ENCODE measurements around the gene C10orf90.

DNA sequence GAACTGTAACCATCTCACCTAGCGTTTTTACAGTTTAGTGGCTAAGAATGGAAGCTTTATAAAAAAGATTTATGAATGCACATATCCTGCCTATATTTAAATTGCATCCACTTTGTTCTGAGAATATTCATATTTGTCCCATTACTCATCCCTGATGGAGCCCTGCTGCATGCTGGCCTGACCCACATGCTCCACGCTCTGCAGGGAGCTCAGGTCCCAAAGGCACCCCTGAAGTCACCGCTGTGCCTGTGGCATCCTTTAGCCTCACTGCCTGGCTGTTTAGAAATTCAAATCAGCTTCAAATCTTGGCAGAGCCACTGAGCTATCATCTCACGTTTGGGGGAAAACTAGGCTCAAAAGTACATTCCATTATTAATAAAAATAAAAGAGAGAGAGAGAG is 24.4 kb downstream of the C10orf90 start:
- TF ChIP-seq POLR2AphosphoS5 (IDR thresholded peaks at IDR 0.05), result no peak
- TF ChIP-seq, protein P1, sequence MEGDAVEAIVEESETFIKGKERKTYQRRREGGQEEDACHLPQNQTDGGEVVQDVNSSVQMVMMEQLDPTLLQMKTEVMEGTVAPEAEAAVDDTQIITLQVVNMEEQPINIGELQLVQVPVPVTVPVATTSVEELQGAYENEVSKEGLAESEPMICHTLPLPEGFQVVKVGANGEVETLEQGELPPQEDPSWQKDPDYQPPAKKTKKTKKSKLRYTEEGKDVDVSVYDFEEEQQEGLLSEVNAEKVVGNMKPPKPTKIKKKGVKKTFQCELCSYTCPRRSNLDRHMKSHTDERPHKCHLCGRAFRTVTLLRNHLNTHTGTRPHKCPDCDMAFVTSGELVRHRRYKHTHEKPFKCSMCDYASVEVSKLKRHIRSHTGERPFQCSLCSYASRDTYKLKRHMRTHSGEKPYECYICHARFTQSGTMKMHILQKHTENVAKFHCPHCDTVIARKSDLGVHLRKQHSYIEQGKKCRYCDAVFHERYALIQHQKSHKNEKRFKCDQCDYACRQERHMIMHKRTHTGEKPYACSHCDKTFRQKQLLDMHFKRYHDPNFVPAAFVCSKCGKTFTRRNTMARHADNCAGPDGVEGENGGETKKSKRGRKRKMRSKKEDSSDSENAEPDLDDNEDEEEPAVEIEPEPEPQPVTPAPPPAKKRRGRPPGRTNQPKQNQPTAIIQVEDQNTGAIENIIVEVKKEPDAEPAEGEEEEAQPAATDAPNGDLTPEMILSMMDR (IDR thresholded peaks at IDR 0.05), result no peak
- TF ChIP-seq POLR2A (IDR thresholded peaks at IDR 0.05), result no peak

Data from suprapubic skin (tissue), 4 donors.